H9 (cell line): Measurements from ENCODE around the gene PPFIA4. TPM values are rescaled to one million over a fixed set of nuclear protein-coding genes. Genes with fewer than 3 reads are reported as not detected.
"Not testable (repeated sequence)": the region's sequence is repeated elsewhere in the genome, so short reads cannot be mapped to it uniquely, and the experiment has no call there.

Experiments used
- DNase-seq: peaks from one replicate; pipeline ENCODE4 v3.0.0-alpha.2; 2017
- H2AFZ ChIP-seq: one replicate; pipeline ENCODE4 v1.6.1; 2013; ENCODE audit warnings: mild to moderate bottlenecking, low read length, control low read depth, moderate library complexity
- H2AK5ac ChIP-seq: 2 replicates; pipeline ENCODE4 v1.6.1; 2013; ENCODE audit warnings: low read length, control low read depth, mixed read lengths; ENCODE audit not compliant: insufficient read length
- H2BK120ac ChIP-seq: one replicate; pipeline ENCODE4 v1.6.1; 2013; ENCODE audit warnings: low read depth, mild to moderate bottlenecking, low read length, control low read depth, inconsistent platforms; ENCODE audit not compliant: poor library complexity, severe bottlenecking
- H2BK12ac ChIP-seq: 2 replicates; pipeline ENCODE4 v1.6.1; 2013; ENCODE audit warnings: low read length, control low read depth, mixed read lengths, low read depth; ENCODE audit not compliant: insufficient read length
- H2BK15ac ChIP-seq: 2 replicates; pipeline ENCODE4 v1.6.1; 2013; ENCODE audit warnings: low read depth, low read length, control low read depth
- H2BK20ac ChIP-seq: one replicate; pipeline ENCODE4 v1.6.1; 2013; ENCODE audit warnings: low read depth, mild to moderate bottlenecking, low read length, control low read depth, inconsistent platforms; ENCODE audit not compliant: poor library complexity, severe bottlenecking
- H2BK5ac ChIP-seq: 2 replicates; pipeline ENCODE4 v1.6.1; 2013; ENCODE audit warnings: low read length, control low read depth, mixed read lengths; ENCODE audit not compliant: insufficient read length
- H3K14ac ChIP-seq: 2 replicates; pipeline ENCODE4 v1.6.1; 2013; ENCODE audit warnings: low read length, control low read depth; ENCODE audit not compliant: insufficient read depth
- H3K18ac ChIP-seq: 2 replicates; pipeline ENCODE4 v1.6.1; 2013; ENCODE audit warnings: low read depth, mild to moderate bottlenecking, mixed read lengths, low read length, control low read depth; ENCODE audit not compliant: insufficient read length
- H3K23ac ChIP-seq: 2 replicates; pipeline ENCODE4 v1.6.1; 2013; ENCODE audit warnings: low read length, control low read depth, mixed read lengths, low read depth; ENCODE audit not compliant: insufficient read length
- H3K23me2 ChIP-seq: 2 replicates; pipeline ENCODE4 v1.6.1; 2013; ENCODE audit warnings: low read depth, mild to moderate bottlenecking, mixed read lengths, low read length, control low read depth; ENCODE audit not compliant: insufficient read length, poor library complexity, severe bottlenecking
- H3K27ac ChIP-seq: 2 replicates; pipeline ENCODE4 v1.5.1; 2013; ENCODE audit warnings: low read length, control low read depth, mixed read lengths, low read depth; ENCODE audit not compliant: insufficient read length
- H3K27me3 ChIP-seq: 2 replicates; pipeline ENCODE4 v1.6.1; 2013; ENCODE audit warnings: low read length, control low read depth, inconsistent platforms; ENCODE audit not compliant: insufficient read depth
- H3K4ac ChIP-seq: 2 replicates; pipeline ENCODE4 v1.6.1; 2013; ENCODE audit warnings: low read depth, mild to moderate bottlenecking, control low read depth, inconsistent platforms, low read length, moderate library complexity
- H3K4me1 ChIP-seq: 2 replicates; pipeline ENCODE4 v1.6.1; 2013; ENCODE audit warnings: low read length, control low read depth, inconsistent platforms; ENCODE audit not compliant: insufficient read depth
- H3K4me2 ChIP-seq: 2 replicates; pipeline ENCODE4 v1.6.1; 2013; ENCODE audit warnings: low read length, control low read depth, mixed read lengths; ENCODE audit not compliant: insufficient read length, insufficient read depth
- H3K56ac ChIP-seq: 2 replicates; pipeline ENCODE4 v1.6.1; 2013; ENCODE audit warnings: low read depth, mild to moderate bottlenecking, mixed read lengths, low read length, control low read depth; ENCODE audit not compliant: insufficient read length
- H3K79me1 ChIP-seq: 2 replicates; pipeline ENCODE4 v1.6.1; 2013; ENCODE audit warnings: low read depth, mild to moderate bottlenecking, moderate library complexity, low read length, control low read depth, inconsistent platforms; ENCODE audit not compliant: insufficient read depth, poor library complexity, severe bottlenecking
- H3K79me2 ChIP-seq: 2 replicates; pipeline ENCODE4 v1.6.1; 2013; ENCODE audit warnings: low read length, control low read depth, inconsistent platforms; ENCODE audit not compliant: insufficient read depth
- H3K9ac ChIP-seq: 2 replicates; pipeline ENCODE4 v1.6.1; 2013; ENCODE audit warnings: low read length, control low read depth, mixed read lengths; ENCODE audit not compliant: insufficient read length; ENCODE audit errors: extremely low read depth
- H3K9me3 ChIP-seq: one replicate; pipeline ENCODE4 v1.6.1; 2013; ENCODE audit warnings: low read depth, low read length, inconsistent platforms; ENCODE audit not compliant: control insufficient read depth
- H3T11ph ChIP-seq: one replicate; pipeline ENCODE4 v1.6.1; 2013; ENCODE audit warnings: mild to moderate bottlenecking, low read length, control low read depth, inconsistent platforms
- H4K20me1 ChIP-seq: one replicate; pipeline ENCODE4 v1.6.1; 2013; ENCODE audit not compliant: control insufficient read depth, insufficient read length, insufficient read depth
- H4K5ac ChIP-seq: 2 replicates; pipeline ENCODE4 v1.6.1; 2013; ENCODE audit warnings: low read depth, mild to moderate bottlenecking, mixed read lengths, low read length, control low read depth; ENCODE audit not compliant: insufficient read length
- H4K8ac ChIP-seq: replicated peaks from 2 replicates; pipeline ENCODE4 v1.6.1; 2013; ENCODE audit warnings: low read length, control low read depth, mixed read lengths, low read depth; ENCODE audit not compliant: insufficient read length
- H4K91ac ChIP-seq: 2 replicates; pipeline ENCODE4 v1.6.1; 2013; ENCODE audit warnings: low read depth, mild to moderate bottlenecking, moderate library complexity, mixed read lengths, low read length, control low read depth; ENCODE audit not compliant: insufficient read length
- H3K27ac Mint-ChIP-seq, 3 experiments: 2 replicates in 2 of 3; 3 replicates in 1 of 3; pipeline ENCODE4 v1.8.0; 2020 to 2021; ENCODE audit warnings: mixed read lengths in 3 of 3, mild to moderate bottlenecking in 1 of 3, moderate library complexity in 1 of 3
- H3K27me3 Mint-ChIP-seq: 2 replicates; pipeline ENCODE4 v1.8.0; 2021; ENCODE audit warnings: low read depth, mild to moderate bottlenecking, moderate library complexity, mixed read lengths
- H3K36me3 Mint-ChIP-seq, 3 experiments: 2 replicates in 2 of 3; 3 replicates in 1 of 3; pipeline ENCODE4 v1.8.0; 2020 to 2021; ENCODE audit warnings: low read depth in 3 of 3, mixed read lengths in 3 of 3; ENCODE audit not compliant: insufficient read depth in 1 of 3
- H3K4me1 Mint-ChIP-seq, 2 experiments: 2 replicates each; pipeline ENCODE4 v1.8.0; 2020; ENCODE audit warnings: mixed read lengths in 2 of 2
- H3K4me3 Mint-ChIP-seq, 2 experiments: 2 replicates in 1 of 2; 3 replicates in 1 of 2; pipeline ENCODE4 v1.8.0; 2020 to 2021; ENCODE audit warnings: mild to moderate bottlenecking in 2 of 2, mixed read lengths in 2 of 2, moderate library complexity in 1 of 2
- H3K9me3 Mint-ChIP-seq, 2 experiments: 2 replicates in 1 of 2; 3 replicates in 1 of 2; pipeline ENCODE4 v1.8.0; 2020; ENCODE audit warnings: mild to moderate bottlenecking in 2 of 2, mixed read lengths in 2 of 2, moderate library complexity in 1 of 2
- CTCF ChIP-seq: fragments of 200-600 bp; sonication (generic); conservative IDR thresholded peaks from 3 replicates; pipeline ENCODE4 v1.8.0; 2021; ENCODE audit warnings: antibody characterized with exemption, mild to moderate bottlenecking
- WGBS: extraction: QIAGEN DNeasy Blood & Tissue Kit; methylation state at CpG from one replicate; pipeline ENCODE4 v1.1.7; 2013; ENCODE audit warnings: missing lambda C conversion rate, low lambda C conversion rate, mixed read lengths; ENCODE audit not compliant: insufficient read length; ENCODE audit errors: extremely low coverage; 5-methylcytosine and 5-hydroxymethylcytosine counted together
- total RNA-seq: library from RNA; stranded (reverse); gene quantifications from 2 replicates; pipeline ENCODE4 v1.2.1, GENCODE V29; 2021

PPFIA4 gene
- total RNA-seq, 1 experiment from 2014 or later = 3.9 TPM

- no peak overlapping the region for H3K18ac ChIP-seq
- no peak overlapping the region for H4K91ac ChIP-seq
- no peak overlapping the region for H4K8ac ChIP-seq
- no peak overlapping the region for H3K4me2 ChIP-seq
- no peak overlapping the region for H2BK20ac ChIP-seq
- H2BK12ac ChIP-seq = no peak overlapping the region
- Mint-ChIP-seq H3K27ac (no peak overlapping the region), H3K36me3 (peaks cover 67 to 90% (median 90%) of the 10 kb centered on the region in 3 experiments; a peak in 6 of 7 replicates), H3K4me1 (0 out of 4 replicates have a peak, but pooled peaks cover 0 to 5% of the 10 kb centered on the region in 2 experiments), H3K4me3 (no peak overlapping the region), H3K9me3 (no peaks in the 10 kb centered on the region), H3K27me3 (no peaks in the 10 kb centered on the region)
- no peaks in the 10 kb centered on the region for H4K20me1 ChIP-seq
- no peak for TF ChIP-seq CTCF
- no peak for DNase-seq
- no peak overlapping the region for H2BK120ac ChIP-seq
- H2AFZ ChIP-seq = no peak overlapping the region
- H3K14ac ChIP-seq = no peak overlapping the region
- no CpG with 5 or more reads among the region's 6 CpGs for WGBS
- no peaks in the 10 kb centered on the region for H3K4me1 ChIP-seq
- no peaks in the 10 kb centered on the region for H3K79me1 ChIP-seq
- no peak overlapping the region for H3T11ph ChIP-seq
- no peak overlapping the region for H3K23ac ChIP-seq
- no peak overlapping the region for H2AK5ac ChIP-seq
- H4K5ac ChIP-seq = no peak overlapping the region
- H3K79me2 ChIP-seq = no peaks in the 10 kb centered on the region
- no peak overlapping the region for H2BK15ac ChIP-seq
- no peak overlapping the region for H3K56ac ChIP-seq
- H3K9me3 ChIP-seq = no peaks in the 10 kb centered on the region
- no peak overlapping the region for H3K9ac ChIP-seq
- H3K27ac ChIP-seq = no peak overlapping the region
- H2BK5ac ChIP-seq = no peak overlapping the region
- H3K23me2 ChIP-seq = no peaks in the 10 kb centered on the region
- H3K27me3 ChIP-seq = no peaks in the 10 kb centered on the region
- H3K4ac ChIP-seq = no peak overlapping the region
Observed at GRCh38 chr1:203017692-203018091, 8.6 kb upstream of the PPFIA4 start.

- H3K27ac ChIP-seq, H3K14ac ChIP-seq, H3K23me2 ChIP-seq, H4K8ac ChIP-seq, H2BK15ac ChIP-seq, H3K27ac Mint-ChIP-seq, H3K9me3 ChIP-seq, H2BK20ac ChIP-seq, H2BK120ac ChIP-seq, H3K9ac ChIP-seq, H2AFZ ChIP-seq, H3K4me2 ChIP-seq, H2BK5ac ChIP-seq, H3K4ac ChIP-seq, H3K4me1 ChIP-seq, H3K56ac ChIP-seq, H4K5ac ChIP-seq, H3T11ph ChIP-seq, H3K4me3 Mint-ChIP-seq, H4K91ac ChIP-seq, H3K79me1 ChIP-seq, H3K27me3 ChIP-seq, DNase-seq, H2AK5ac ChIP-seq, H3K18ac ChIP-seq, H3K23ac ChIP-seq, H2BK12ac ChIP-seq, H3K79me2 ChIP-seq, H4K20me1 ChIP-seq, H3K9me3 Mint-ChIP-seq: not testable (repeated sequence)
- Mint-ChIP-seq H3K36me3 (peaks cover 46 to 70% (median 69%) of the 10 kb centered on the region in 3 experiments), H3K27me3 (peaks cover 26% of the 10 kb centered on the region), H3K4me1 (peaks cover 10 to 15% of the 10 kb centered on the region in 2 experiments)
- no CpG with 5 or more reads among the region's 10 CpGs for WGBS
Observed at GRCh38 chr1:203022855-203023254, 3.4 kb upstream of the PPFIA4 start.
